Hair follicle dermal papilla cell (primary cell): Measurements from ENCODE around the gene NYNRIN. TPM values are rescaled to one million over a fixed set of nuclear protein-coding genes. Genes with fewer than 3 reads are reported as not detected.

Experiments
- small RNA-seq: library from RNA; depleted of rRNA; stranded (forward); fragments of <200 nt; gene quantifications from one replicate; pipeline ENCODE3, GENCODE V24; 2012
- total RNA-seq: library from RNA; depleted of rRNA; stranded (reverse); fragments of >200 nt; gene quantifications from 2 replicates; pipeline ENCODE4 v1.2.3, GENCODE V29; 2012

Gene NYNRIN
- total RNA-seq = 26.5 and 28.4 TPM in 2 replicates

GRCh38 chr14:24398653-24399446 lies at the start of gene NYNRIN:
Gene NYNRIN, plus strand, starts transcription at chr14:24399003. Its CDS starts 244 bp downstream, at chr14:24399247.

GRCh38 chr14:24367514-24368211 lies 31.1 kb upstream of the NYNRIN start, which contains the start of gene NFATC4:
Gene NFATC4, plus strand, starts transcription at chr14:24368184. Its CDS starts 157 bp downstream, at chr14:24368341.

GRCh38 chr14:24429395-24430142 lies 30.8 kb downstream of the NYNRIN start, which contains the start of the genes CBLN3 and KHNYN:
Gene CBLN3, minus strand, starts transcription at chr14:24429668. Its CDS starts 614 bp downstream, at chr14:24429054.
Gene KHNYN, plus strand, starts transcription at chr14:24429954. Its CDS starts 777 bp downstream, at chr14:24430731.

GRCh38 chr14:24442240-24443052 lies 43.6 kb downstream of the NYNRIN start, which contains the start of gene SDR39U1:
Gene SDR39U1, minus strand, starts transcription at chr14:24442776. Its CDS starts 7 bp downstream, at chr14:24442769.

Small RNA genes lying within 50 kb of the gene (small RNA-seq; reads per million reads assigned to genes)
- not detected for gene RF00026

Other genes with a start within 250 kb of the NYNRIN start
- gene IRF9, start 237.7 kb upstream of the NYNRIN start, total RNA-seq = 136 and 154 TPM in 2 replicates
- gene REC8, start 226.9 kb upstream of the NYNRIN start, total RNA-seq = 3.5 and 7.5 TPM in 2 replicates
- 45.1 and 55.2 TPM in 2 replicates for gene IPO4, start 210.2 kb upstream of the NYNRIN start, total RNA-seq
- 76.5 and 83.1 TPM in 2 replicates for gene TM9SF1, start 203.6 kb upstream of the NYNRIN start, total RNA-seq
- gene TSSK4, start 193.3 kb upstream of the NYNRIN start, total RNA-seq = 0.24 TPM in 1 of 2 replicates, not detected in the other
- 19.1 and 25.4 TPM in 2 replicates for gene CHMP4A, start 185.5 kb upstream of the NYNRIN start, total RNA-seq
- gene MDP1, start 182.9 kb upstream of the NYNRIN start, total RNA-seq = 13.1 and 15.1 TPM in 2 replicates
- gene NEDD8, start 166.6 kb upstream of the NYNRIN start, total RNA-seq = 48.7 and 73.2 TPM in 2 replicates
- gene GMPR2, start 166.1 kb upstream of the NYNRIN start, total RNA-seq = 67.0 and 74.5 TPM in 2 replicates
- gene TINF2, start 156.4 kb upstream of the NYNRIN start, total RNA-seq = 68.9 and 75.8 TPM in 2 replicates
- gene TGM1, start 135.8 kb upstream of the NYNRIN start, total RNA-seq = 1.1 and 3.1 TPM in 2 replicates
- 26.1 and 28.4 TPM in 2 replicates for gene RABGGTA, start 127.4 kb upstream of the NYNRIN start, total RNA-seq
- 20.9 and 22.6 TPM in 2 replicates for gene DHRS1, start 99.2 kb upstream of the NYNRIN start, total RNA-seq
- gene NOP9, start 99.2 kb upstream of the NYNRIN start, total RNA-seq = 18.5 and 21.7 TPM in 2 replicates
- 3.2 and 3.6 TPM in 2 replicates for gene CIDEB, start 91.0 kb upstream of the NYNRIN start, total RNA-seq
- gene LTB4R2, start 88.9 kb upstream of the NYNRIN start, total RNA-seq = 6.7 and 7.5 TPM in 2 replicates
- 1.3 and 2.6 TPM in 2 replicates for gene LTB4R, start 87.5 kb upstream of the NYNRIN start, total RNA-seq
- 24.2 and 35.5 TPM in 2 replicates for gene ADCY4, start 63.9 kb upstream of the NYNRIN start, total RNA-seq
- 29.0 and 35.1 TPM in 2 replicates for gene RIPK3, start 59.0 kb upstream of the NYNRIN start, total RNA-seq
- 285 and 343 TPM in 2 replicates for gene NFATC4, start 30.8 kb upstream of the NYNRIN start, total RNA-seq
- 0.97 and 4.4 TPM in 2 replicates for gene CBLN3, start 30.7 kb downstream of the NYNRIN start, total RNA-seq
- gene KHNYN, start 31.0 kb downstream of the NYNRIN start, total RNA-seq = 68.6 and 81.6 TPM in 2 replicates
- 8.9 and 10.7 TPM in 2 replicates for gene SDR39U1, start 43.8 kb downstream of the NYNRIN start, total RNA-seq
- not detected in 2 replicates for gene CMA1, start 109.3 kb downstream of the NYNRIN start, total RNA-seq
- not detected in 2 replicates for gene CTSG, start 177.2 kb downstream of the NYNRIN start, total RNA-seq
- not detected in 2 replicates for gene GZMH, start 210.7 kb downstream of the NYNRIN start, total RNA-seq
- not detected in 2 replicates for gene GZMB, start 235.2 kb downstream of the NYNRIN start, total RNA-seq